SJCRH30 (cell line): ENCODE data around the gene MFSD2A. TPM values are rescaled to one million over a fixed set of nuclear protein-coding genes. Genes with fewer than 3 reads are reported as not detected.
"Not testable (repeated sequence)": the region's sequence is repeated elsewhere in the genome, so short reads cannot be mapped to it uniquely, and the experiment has no call there.

Experiments used
- DNase-seq, 2 experiments: peaks; one replicate each; pipeline ENCODE4 v3.0.0-alpha.2; 2015 to 2020
- H3K27ac ChIP-seq: fragments of 250-450 bp; sonication (Bioruptor Pico); 2 replicates; pipeline ENCODE4 v1.5.1; 2020; ENCODE audit warnings: mild to moderate bottlenecking, moderate library complexity
- H3K27me3 ChIP-seq: fragments of 250-450 bp; sonication (Bioruptor Pico); 2 replicates; pipeline ENCODE4 v1.5.1; 2020; ENCODE audit warnings: mild to moderate bottlenecking, moderate library complexity
- H3K36me3 ChIP-seq: fragments of 250-450 bp; sonication (Bioruptor Pico); 2 replicates; pipeline ENCODE4 v1.5.1; 2020; ENCODE audit warnings: mild to moderate bottlenecking, moderate library complexity
- H3K4me1 ChIP-seq: fragments of 250-450 bp; sonication (Bioruptor Pico); 2 replicates; pipeline ENCODE4 v1.5.1; 2020; ENCODE audit warnings: mild to moderate bottlenecking, moderate library complexity
- H3K4me3 ChIP-seq: fragments of 250-450 bp; sonication (Bioruptor Pico); 2 replicates; pipeline ENCODE4 v1.5.1; 2020; ENCODE audit warnings: mild to moderate bottlenecking, moderate library complexity
- H3K9me3 ChIP-seq: fragments of 250-450 bp; sonication (Bioruptor Pico); replicated peaks from 2 replicates; pipeline ENCODE4 v1.5.1; 2020; ENCODE audit warnings: mild to moderate bottlenecking, moderate library complexity
- total RNA-seq: library from RNA; depleted of rRNA; stranded (reverse); fragments of >200 nt; shearing (Covaris generic); gene quantifications from 2 replicates; pipeline ENCODE4 v1.2.3, GENCODE V29; 2014

The MFSD2A gene
- total RNA-seq, 1 experiment from 2014 or later = 56.6 TPM

- Histone ChIP-seq H3K9me3 (0 out of 2 replicates have a peak, but pooled peaks cover 4% of the 10 kb centered on the region), H3K4me3 (no peak overlapping the region), H3K36me3 (no peaks in the 10 kb centered on the region), H3K4me1 (no peaks in the 10 kb centered on the region), H3K27ac (no peak overlapping the region), H3K27me3 (no peaks in the 10 kb centered on the region)
- no peak for DNase-seq
Measured at GRCh38 chr1:39990428-39990827, 35.5 kb downstream of the MFSD2A start.

- H3K9me3 ChIP-seq = 0 out of 2 replicates have a peak, but pooled peaks cover 4% of the 10 kb centered on the region
- no peak overlapping the region for H3K27ac ChIP-seq
- no peaks in the 10 kb centered on the region for H3K27me3 ChIP-seq
- no peak overlapping the region for H3K4me3 ChIP-seq
- H3K4me1 ChIP-seq = peaks cover 3% of the 10 kb centered on the region; the same call in 1 of the 2 replicates
- H3K36me3 ChIP-seq = no peaks in the 10 kb centered on the region
- DNase-seq = no peak
Measured at GRCh38 chr1:39992234-39992633, 37.3 kb downstream of the MFSD2A start.

- no peaks in the 10 kb centered on the region for H3K36me3 ChIP-seq
- H3K4me1 ChIP-seq = peaks cover 3% of the 10 kb centered on the region; the same call in 1 of the 2 replicates
- H3K4me3 ChIP-seq = no peak overlapping the region
- no peak for DNase-seq
- H3K9me3 ChIP-seq = 0 out of 2 replicates have a peak, but pooled peaks cover under 1% of the 10 kb centered on the region
- no peak overlapping the region for H3K27ac ChIP-seq
- no peaks in the 10 kb centered on the region for H3K27me3 ChIP-seq
Measured at GRCh38 chr1:39992888-39993287, 37.9 kb downstream of the MFSD2A start.

DNA sequence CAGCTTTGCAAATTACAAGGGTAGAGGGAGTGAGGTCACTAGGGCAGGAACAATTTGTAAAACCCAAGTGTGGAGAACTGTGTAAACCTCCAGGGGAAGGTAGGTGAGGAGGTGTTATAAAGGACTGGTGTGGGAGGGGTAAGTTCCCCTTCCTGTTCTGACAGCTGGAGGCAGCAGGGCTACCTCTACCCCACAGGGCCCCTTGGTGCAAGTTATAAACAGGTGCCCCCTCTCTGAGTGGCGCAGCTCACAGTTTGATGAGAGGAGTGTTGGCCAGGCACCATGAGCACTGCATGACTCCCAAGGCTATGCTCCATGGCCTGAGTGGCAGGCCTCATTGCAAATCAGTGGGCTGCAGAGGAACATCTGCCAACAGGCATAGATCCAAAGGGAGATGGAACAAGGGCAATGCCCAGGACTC, 41.0 kb downstream of the MFSD2A start:
- no peaks in the 10 kb centered on the region for H3K36me3 ChIP-seq
- no peaks in the 10 kb centered on the region for H3K27me3 ChIP-seq
- H3K27ac ChIP-seq = no peak overlapping the region
- H3K9me3 ChIP-seq = no peaks in the 10 kb centered on the region
- H3K4me3 ChIP-seq = no peak overlapping the region
- peaks cover 3% of the 10 kb centered on the region; the same call in 1 of the 2 replicates for H3K4me1 ChIP-seq
- DNase-seq = no peak

- Histone ChIP-seq H3K36me3 (no peaks in the 10 kb centered on the region), H3K27me3 (no peaks in the 10 kb centered on the region), H3K4me3 (no peak overlapping the region), H3K9me3 (no peaks in the 10 kb centered on the region), H3K4me1 (peaks cover 3% of the 10 kb centered on the region; the same call in 1 of the 2 replicates), H3K27ac (no peak overlapping the region)
- DNase-seq = no peak
Measured at GRCh38 chr1:39996396-39997004, 41.6 kb downstream of the MFSD2A start.

GRCh38 chr1:40001456-40001855, 46.5 kb downstream of the MFSD2A start:
- no peaks in the 10 kb centered on the region for H3K36me3 ChIP-seq
- no peaks in the 10 kb centered on the region; the same call in 1 of the 2 replicates for H3K9me3 ChIP-seq
- H3K4me1 ChIP-seq = no peaks in the 10 kb centered on the region
- no peak for DNase-seq
- H3K4me3 ChIP-seq = no peak overlapping the region
- H3K27ac ChIP-seq = no peak overlapping the region
- no peaks in the 10 kb centered on the region for H3K27me3 ChIP-seq

GRCh38 chr1:40003156-40004093, 48.5 kb downstream of the MFSD2A start:
- H3K27ac ChIP-seq = no peak overlapping the region
- no peak overlapping the region for H3K4me3 ChIP-seq
- DNase-seq = no peak
- H3K4me1 ChIP-seq = no peaks in the 10 kb centered on the region
- H3K27me3 ChIP-seq = no peaks in the 10 kb centered on the region
- no peaks in the 10 kb centered on the region; the same call in 1 of the 2 replicates for H3K9me3 ChIP-seq
- H3K36me3 ChIP-seq = no peaks in the 10 kb centered on the region

DNA sequence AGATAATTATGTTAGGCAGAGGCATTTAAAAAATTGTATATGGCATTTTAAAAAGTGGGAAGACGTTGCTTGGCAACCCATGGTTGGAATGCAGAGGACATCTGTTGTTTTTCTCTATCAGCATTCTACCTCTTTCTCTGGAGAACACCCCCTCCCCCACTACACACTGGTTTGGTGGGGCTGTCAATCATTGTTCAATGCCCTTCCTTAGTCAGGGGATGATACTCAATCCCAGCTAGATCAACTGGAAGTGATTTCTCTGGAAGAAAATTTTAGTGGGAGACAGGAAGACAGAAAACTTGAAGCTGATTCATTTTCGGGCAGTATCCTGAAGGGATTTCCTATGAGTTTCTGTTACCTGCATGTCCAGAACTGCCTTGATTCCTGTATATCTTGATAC, 49.9 kb downstream of the MFSD2A start:
- Histone ChIP-seq H3K36me3 (no peaks in the 10 kb centered on the region), H3K27me3 (no peaks in the 10 kb centered on the region), H3K9me3 (no peaks in the 10 kb centered on the region; the same call in 1 of the 2 replicates), H3K4me3 (no peak overlapping the region), H3K27ac (no peak overlapping the region), H3K4me1 (no peaks in the 10 kb centered on the region)
- no peak for DNase-seq

GRCh38 chr1:40007481-40008034, 52.6 kb downstream of the MFSD2A start:
- H3K27me3 ChIP-seq, H3K4me3 ChIP-seq, DNase-seq, H3K27ac ChIP-seq, H3K4me1 ChIP-seq, H3K36me3 ChIP-seq, H3K9me3 ChIP-seq: not testable (repeated sequence)

GRCh38 chr1:40011198-40011597, 56.3 kb downstream of the MFSD2A start:
- DNase-seq = no peak
- no peaks in the 10 kb centered on the region for H3K4me1 ChIP-seq
- H3K27me3 ChIP-seq = no peaks in the 10 kb centered on the region
- no peaks in the 10 kb centered on the region for H3K36me3 ChIP-seq
- no peaks in the 10 kb centered on the region; the same call in 1 of the 2 replicates for H3K9me3 ChIP-seq
- no peak overlapping the region for H3K27ac ChIP-seq
- H3K4me3 ChIP-seq = no peak overlapping the region

DNA sequence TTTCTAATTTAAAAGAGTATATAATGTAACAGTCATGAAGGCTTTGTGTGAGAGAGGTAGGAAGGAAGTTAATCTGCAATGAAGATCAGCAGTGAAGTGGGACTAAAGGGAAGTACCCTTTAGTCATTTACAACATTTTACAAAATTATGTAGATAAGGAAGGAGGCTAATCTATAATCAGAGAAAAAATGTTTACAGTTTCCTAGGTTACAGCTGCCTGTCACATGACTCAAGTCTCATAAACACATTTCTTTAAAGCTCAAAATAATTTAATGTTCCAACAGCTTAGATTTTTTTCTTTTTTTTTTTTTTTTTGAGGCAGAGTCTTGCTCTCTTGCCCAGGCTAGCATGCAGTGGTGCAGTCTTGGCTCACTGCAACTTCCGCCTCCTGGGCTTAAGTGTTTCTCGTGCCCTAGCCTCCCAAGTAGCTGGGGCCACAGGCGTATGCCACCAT, 59.3 kb downstream of the MFSD2A start:
- Histone ChIP-seq H3K27ac (no peak overlapping the region), H3K36me3 (no peaks in the 10 kb centered on the region), H3K4me1 (no peaks in the 10 kb centered on the region), H3K4me3 (no peak overlapping the region), H3K27me3 (no peaks in the 10 kb centered on the region), H3K9me3 (no peaks in the 10 kb centered on the region)
- DNase-seq = no peak

DNA sequence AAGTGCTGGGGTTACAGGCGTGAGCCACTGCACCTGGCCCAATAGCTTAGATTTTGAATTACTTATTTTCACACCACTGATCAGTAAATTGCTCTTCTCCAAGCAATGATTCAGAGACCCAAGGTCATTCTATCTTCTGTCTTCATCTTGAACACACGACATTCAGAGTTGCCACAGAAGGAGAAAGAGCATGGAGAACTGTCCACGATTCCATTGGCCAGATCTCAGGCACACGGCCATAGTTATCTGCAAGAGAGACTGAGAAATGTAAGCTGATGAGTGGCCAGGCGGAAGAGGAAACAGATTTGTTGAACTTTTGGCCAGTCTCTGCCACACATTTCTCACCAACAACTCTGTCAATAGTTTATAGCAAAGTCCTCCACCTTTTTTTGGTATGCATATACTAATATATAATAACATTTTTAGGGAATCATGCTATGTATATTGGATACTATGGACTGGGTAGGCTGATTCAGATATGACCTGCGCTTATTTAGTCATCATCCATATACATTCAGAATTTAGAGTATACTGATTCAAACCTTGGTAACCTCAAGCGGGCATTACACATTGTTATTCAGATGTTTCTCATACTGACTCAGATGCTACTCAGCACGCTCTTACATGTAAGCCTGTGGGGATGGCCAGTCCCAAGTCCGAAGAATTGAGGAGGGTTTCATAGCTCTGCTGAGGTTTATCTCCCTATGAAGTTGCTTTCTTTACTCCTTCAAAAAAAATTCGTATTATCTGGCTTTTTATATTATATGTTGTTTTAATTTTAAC, 60.1 kb downstream of the MFSD2A start:
- no peak overlapping the region for H3K27ac ChIP-seq
- H3K27me3 ChIP-seq = no peaks in the 10 kb centered on the region
- H3K4me3 ChIP-seq = no peak overlapping the region
- no peaks in the 10 kb centered on the region for H3K4me1 ChIP-seq
- H3K36me3 ChIP-seq = no peaks in the 10 kb centered on the region
- no peak for DNase-seq
- no peaks in the 10 kb centered on the region for H3K9me3 ChIP-seq

- H3K9me3 ChIP-seq = no peaks in the 10 kb centered on the region
- no peaks in the 10 kb centered on the region for H3K4me1 ChIP-seq
- no peak for DNase-seq
- H3K27me3 ChIP-seq = no peaks in the 10 kb centered on the region
- no peak overlapping the region for H3K4me3 ChIP-seq
- H3K27ac ChIP-seq = no peak overlapping the region
- no peaks in the 10 kb centered on the region for H3K36me3 ChIP-seq
Measured at GRCh38 chr1:40017951-40018575, 63.1 kb downstream of the MFSD2A start.
